IMR-90 (cell line): Measurements from ENCODE around the gene STYK1. TPM values are rescaled to one million over a fixed set of nuclear protein-coding genes. Genes with fewer than 3 reads are reported as not detected.

Experiments used
- ATAC-seq: fragments of 200-7000 bp; cut with Tn5 transposase; 2 replicates; pipeline ENCODE4 v1.9.1; 2020; ENCODE audit warnings: low read depth, mild to moderate bottlenecking, moderate library complexity
- Bru-seq: library from RNA; stranded (reverse); fragments of 400-500 nt; gene quantifications from one replicate; lab custom pipeline; 2021; lab: Mats Ljungman, UMichigan
- BruChase-seq, 2 experiments: library from RNA; stranded (reverse); fragments of 400-500 nt; gene quantifications; one replicate each; lab custom pipeline; 2021; lab: Mats Ljungman, UMichigan
- BruUV-seq: library from RNA; stranded (reverse); fragments of 400-500 nt; replicated peaks from 2 replicates; lab custom pipeline; 2021; lab: Mats Ljungman, UMichigan
- CTCF ChIA-PET: fragments of 300-600 bp; formaldehyde crosslinking; extraction: SDS; loops from one replicate; lab custom pipeline; 2021; ENCODE audit warnings: antibody characterized with exemption; lab: Yijun Ruan, JAX
- POLR2A ChIA-PET: fragments of 300-600 bp; sonication (Branson Sonifier 250); formaldehyde crosslinking; loops from one replicate; lab custom pipeline; 2022; ENCODE audit warnings: antibody characterized with exemption; ENCODE audit not compliant: unreplicated experiment; lab: Charles Lee
- DNase-seq: peaks from one replicate; pipeline ENCODE4 v3.0.0; 2013
- H2AFZ ChIP-seq: replicated peaks from 2 replicates; pipeline ENCODE3; 2013; ENCODE audit warnings: low read length, mild to moderate bottlenecking; ENCODE audit not compliant: poor library complexity
- H2AK5ac ChIP-seq: 2 replicates; pipeline ENCODE4 v1.6.1; 2013; ENCODE audit warnings: low read depth, low read length, inconsistent platforms
- H2AK9ac ChIP-seq: replicated peaks from 2 replicates; pipeline ENCODE3; 2013; ENCODE audit warnings: mild to moderate bottlenecking, low read depth, low read length, moderate library complexity; ENCODE audit not compliant: poor library complexity
- H2BK120ac ChIP-seq: 2 replicates; pipeline ENCODE4 v1.6.1; 2013; ENCODE audit warnings: low read depth, low read length, inconsistent platforms
- H2BK15ac ChIP-seq: 3 replicates; pipeline ENCODE4 v1.6.1; 2013; ENCODE audit warnings: low read depth, low read length, inconsistent platforms
- H2BK20ac ChIP-seq: 2 replicates; pipeline ENCODE4 v1.6.1; 2013; ENCODE audit warnings: low read depth, mild to moderate bottlenecking, inconsistent platforms, low read length, moderate library complexity
- H2BK5ac ChIP-seq: 2 replicates; pipeline ENCODE4 v1.6.1; 2013; ENCODE audit warnings: mild to moderate bottlenecking, low read depth, low read length, inconsistent platforms; ENCODE audit not compliant: poor library complexity, severe bottlenecking
- H3K14ac ChIP-seq: replicated peaks from 2 replicates; pipeline ENCODE4 v1.6.1; 2013; ENCODE audit warnings: low read depth, low read length, inconsistent platforms
- H3K18ac ChIP-seq: 2 replicates; pipeline ENCODE4 v1.6.1; 2013; ENCODE audit warnings: low read depth, low read length, control low read depth
- H3K23ac ChIP-seq: 2 replicates; pipeline ENCODE4 v1.6.1; 2013; ENCODE audit warnings: low read depth, low read length, inconsistent platforms
- H3K27ac ChIP-seq: 2 replicates; pipeline ENCODE4 v1.5.1; 2013; ENCODE audit warnings: mild to moderate bottlenecking, control low read depth, low read length; ENCODE audit not compliant: insufficient read depth
- H3K27me3 ChIP-seq: 2 replicates; pipeline ENCODE4 v1.6.1; 2013; ENCODE audit warnings: low read length; ENCODE audit not compliant: control insufficient read depth, insufficient read depth
- H3K36me3 ChIP-seq: 2 replicates; pipeline ENCODE4 v1.6.1; 2013; ENCODE audit warnings: low read length, mixed read lengths; ENCODE audit not compliant: control insufficient read depth, insufficient read depth
- H3K4ac ChIP-seq: 2 replicates; pipeline ENCODE4 v1.6.1; 2013; ENCODE audit warnings: low read depth, low read length, inconsistent platforms
- H3K4me1 ChIP-seq: 2 replicates; pipeline ENCODE4 v1.6.1; 2013; ENCODE audit warnings: low read length, mixed read lengths; ENCODE audit not compliant: control insufficient read depth, insufficient read depth
- H3K4me2 ChIP-seq: 2 replicates; pipeline ENCODE4 v1.6.1; 2013; ENCODE audit warnings: low read depth, mild to moderate bottlenecking, control low read depth, low read length, moderate library complexity
- H3K4me3 ChIP-seq: 2 replicates; pipeline ENCODE4 v1.5.1; 2013; ENCODE audit warnings: low read depth, mild to moderate bottlenecking, control low read depth, low read length, moderate library complexity; ENCODE audit not compliant: insufficient read depth
- H3K56ac ChIP-seq: 2 replicates; pipeline ENCODE4 v1.6.1; 2013; ENCODE audit warnings: low read length, inconsistent platforms; ENCODE audit not compliant: insufficient read depth; ENCODE audit errors: extremely low read depth
- H3K79me1 ChIP-seq, 2 experiments: 2 replicates each; pipeline ENCODE4 v1.6.1; 2013; ENCODE audit warnings: low read length in 2 of 2, inconsistent platforms in 1 of 2, low read depth in 1 of 2
- H3K9ac ChIP-seq: 2 replicates; pipeline ENCODE4 v1.6.1; 2013; ENCODE audit warnings: low read depth, low read length, control low read depth
- H3K9me1 ChIP-seq: 2 replicates; pipeline ENCODE4 v1.6.1; 2013; ENCODE audit warnings: low read length, inconsistent platforms; ENCODE audit not compliant: insufficient read depth
- H3K9me3 ChIP-seq: 2 replicates; pipeline ENCODE4 v1.6.1; 2013; ENCODE audit warnings: low read length; ENCODE audit not compliant: control insufficient read depth, insufficient read depth
- H4K20me1 ChIP-seq: 2 replicates; pipeline ENCODE4 v1.6.1; 2013; ENCODE audit warnings: low read length, inconsistent platforms; ENCODE audit not compliant: insufficient read depth
- H4K5ac ChIP-seq: 2 replicates; pipeline ENCODE4 v1.6.1; 2013; ENCODE audit warnings: mild to moderate bottlenecking, low read depth, low read length, control low read depth
- H4K8ac ChIP-seq, 2 experiments: 2 replicates each; pipeline ENCODE4 v1.6.1; 2013; ENCODE audit warnings: low read depth in 2 of 2, low read length in 2 of 2, control low read depth in 1 of 2, inconsistent platforms in 1 of 2
- H4K91ac ChIP-seq: 2 replicates; pipeline ENCODE4 v1.6.1; 2013; ENCODE audit warnings: low read depth, low read length, inconsistent platforms; ENCODE audit not compliant: insufficient read depth
- CEBPB ChIP-seq: IDR thresholded peaks from 2 replicates; pipeline ENCODE4 v1.6.1; 2012; ENCODE audit warnings: low read depth, low read length, improper control_type of control experiment
- CHD1 ChIP-seq: IDR thresholded peaks from 2 replicates; pipeline ENCODE4 v1.6.1; 2012; ENCODE audit warnings: low read depth, low read length, improper control_type of control experiment
- MAZ ChIP-seq: IDR thresholded peaks from 2 replicates; pipeline ENCODE4 v1.6.1; 2012; ENCODE audit warnings: low read depth, mild to moderate bottlenecking, low read length, improper control_type of control experiment, moderate library complexity, borderline replicate concordance
- NFE2L2 ChIP-seq: fragments of 150-350 bp; IDR thresholded peaks from 2 replicates; pipeline ENCODE4 v1.6.1; 2016; ENCODE audit warnings: low read depth, mild to moderate bottlenecking, low read length
- POLR2A ChIP-seq: IDR thresholded peaks from 2 replicates; pipeline ENCODE4 v1.6.1; 2012; ENCODE audit warnings: mild to moderate bottlenecking, low read depth, low read length
- RCOR1 ChIP-seq: IDR thresholded peaks from 2 replicates; pipeline ENCODE4 v1.6.1; 2012; ENCODE audit warnings: mild to moderate bottlenecking, low read length, improper control_type of control experiment; ENCODE audit not compliant: insufficient replicate concordance
- SMC3 ChIP-seq: fragments of 150-350 bp; IDR thresholded peaks from 2 replicates; pipeline ENCODE4 v1.6.1; 2016; ENCODE audit warnings: low read depth, mild to moderate bottlenecking, antibody characterized with exemption, low read length, moderate library complexity
- WGBS, 2 experiments: methylation state at CpG; one replicate each; pipeline versions ENCODE4 v1.1.5 to v1.1.7; 2013; ENCODE audit warnings: missing lambda C conversion rate in 2 of 2; ENCODE audit not compliant: insufficient read length in 1 of 2; ENCODE audit errors: extremely low coverage in 2 of 2; 5-methylcytosine and 5-hydroxymethylcytosine counted together
- dilution Hi-C: fragments of 300-500 bp; cut with HindIII; formaldehyde crosslinking; loops from one replicate; pipeline ENCODE4 v1.14.3; 2018; ENCODE audit warnings: low sequenced_read_pairs; ENCODE audit not compliant: unreplicated experiment
- in situ Hi-C: fragments of 300-500 bp; cut with MboI; formaldehyde crosslinking; loops from 3 replicates; pipeline ENCODE4 v1.14.3; 2019; ENCODE audit warnings: low sequenced_read_pairs, inconsistent platforms, mixed read lengths
- intact Hi-C: fragments of 100-400 bp; cut with micrococcal nuclease; formaldehyde crosslinking; loops from 2 replicates; pipeline ENCODE4 v1.10.0; 2022
- long read RNA-seq: library from polyadenylated mRNA; unstranded; transcript quantifications from one replicate; pipeline ENCODE4 v2.0.0, GENCODE V29; 2021; ENCODE audit not compliant: unreplicated experiment
- polyA plus RNA-seq, 3 experiments: library from polyadenylated mRNA; depleted of rRNA; stranded (reverse); fragments of >200 nt; gene quantifications; 2 replicates each; pipeline ENCODE4 v1.2.3, GENCODE V29; 2012; ENCODE audit warnings: low replicate concordance in 1 of 3
- total RNA-seq: library from RNA; depleted of rRNA; stranded (reverse); fragments of >200 nt; gene quantifications from 2 replicates; pipeline ENCODE4 v1.2.3, GENCODE V29; 2012; rRNA removed
- TF ChIP-seq, protein P1 (sequence below): conservative IDR thresholded peaks from 2 replicates; pipeline ENCODE4 v1.5.1; 2012; ENCODE audit warnings: mild to moderate bottlenecking, low read depth, low read length, improper control_type of control experiment
- TF ChIP-seq, protein P2 (sequence below): fragments of 150-350 bp; IDR thresholded peaks from 2 replicates; pipeline ENCODE4 v1.6.1; 2016; ENCODE audit warnings: low read depth, mild to moderate bottlenecking, low read length, moderate library complexity, borderline replicate concordance
- TF ChIP-seq, protein P3 (sequence below): fragments of 150-350 bp; IDR thresholded peaks from 2 replicates; pipeline ENCODE4 v1.6.1; 2017; ENCODE audit warnings: mild to moderate bottlenecking, antibody characterized with exemption, low read length, low read depth

The STYK1 gene, protein sequence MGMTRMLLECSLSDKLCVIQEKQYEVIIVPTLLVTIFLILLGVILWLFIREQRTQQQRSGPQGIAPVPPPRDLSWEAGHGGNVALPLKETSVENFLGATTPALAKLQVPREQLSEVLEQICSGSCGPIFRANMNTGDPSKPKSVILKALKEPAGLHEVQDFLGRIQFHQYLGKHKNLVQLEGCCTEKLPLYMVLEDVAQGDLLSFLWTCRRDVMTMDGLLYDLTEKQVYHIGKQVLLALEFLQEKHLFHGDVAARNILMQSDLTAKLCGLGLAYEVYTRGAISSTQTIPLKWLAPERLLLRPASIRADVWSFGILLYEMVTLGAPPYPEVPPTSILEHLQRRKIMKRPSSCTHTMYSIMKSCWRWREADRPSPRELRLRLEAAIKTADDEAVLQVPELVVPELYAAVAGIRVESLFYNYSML
- total RNA-seq (0.72 and 1.1 TPM in 2 replicates), polyA plus RNA-seq (2012; rRNA removed) (0.34 and 0.36 TPM in 2 replicates), Bru-seq, nascent RNA (percentile 19 among the genes with signal in this experiment), BruChase-seq, experiment 1, labeled RNA remaining after a 6-hour chase (percentile 18 among the genes with signal in this experiment), BruChase-seq, experiment 2, labeled RNA remaining after a 2-hour chase (percentile 13 among the genes with signal in this experiment)
- 0.15 and 0.21 TPM in 2 replicates for polyA plus RNA-seq (2012; cell fraction: cytosol; rRNA removed)
- 0.18 and 0.36 TPM in 2 replicates for polyA plus RNA-seq (2012; cell fraction: nucleus; rRNA removed; ENCODE audit: low replicate concordance)
- long read RNA-seq, partial matches to known transcripts = 0 of 1 reads
- long read RNA-seq, other reads (novel, unspliced or antisense) = 1 of 1 reads

DNA sequence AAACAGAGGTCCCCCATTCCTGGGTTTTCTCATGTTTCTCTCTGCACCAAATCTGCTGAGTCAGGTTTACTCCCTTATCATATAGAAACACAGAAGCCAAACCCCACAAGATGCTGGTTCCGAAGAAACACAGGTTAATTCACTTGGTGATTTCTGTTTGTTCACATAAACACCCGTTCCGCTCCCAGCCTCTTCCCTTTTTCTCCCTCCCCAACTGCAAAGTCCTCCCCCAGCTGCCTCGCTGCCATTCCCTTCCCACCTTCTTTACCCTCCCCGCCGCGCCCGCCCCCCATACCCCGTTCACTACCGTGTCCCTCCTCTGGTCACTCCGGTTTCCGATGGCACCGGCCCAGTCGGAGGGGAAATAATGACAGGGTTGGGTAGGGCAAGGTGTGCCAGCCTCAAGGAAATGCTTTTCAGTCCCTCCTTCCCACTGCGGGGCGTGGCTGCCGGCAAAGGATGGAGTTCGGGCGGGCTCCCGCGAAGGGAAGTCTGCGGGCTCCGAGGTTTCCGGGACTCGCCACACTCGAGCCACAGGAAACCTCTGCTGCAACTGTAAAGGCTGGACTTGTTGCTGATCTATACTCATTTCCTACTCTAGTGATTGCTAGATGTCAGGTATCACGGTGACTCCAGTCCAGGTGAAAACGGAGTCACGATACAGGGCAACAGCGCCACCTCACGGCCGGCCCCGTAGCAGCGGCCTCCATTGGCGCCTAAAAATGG, at the start of gene STYK1:
TSS of gene STYK1 (minus strand) at position 394 of the 726 bp plus-strand sequence. CDS start 39,434 bp downstream, outside the sequence.
- Histone ChIP-seq H2AFZ (peak within 1 kb of the TSS; percentile 98), H3K14ac (no peak within 1 kb of the TSS), H2BK120ac (no peak within 1 kb of the TSS), H3K9me1 (no peaks in the 10 kb centered on the region), H3K4me2 (peak within 1 kb of the TSS; percentile 97), H4K8ac (no peak within 1 kb of the TSS), H3K23ac (no peak within 1 kb of the TSS), H3K36me3 (no peaks in the 10 kb centered on the region), H4K5ac (no peak within 1 kb of the TSS), H3K4me3 (peak within 1 kb of the TSS; percentile 73), H2BK5ac (no peak within 1 kb of the TSS), H4K20me1 (no peaks in the 10 kb centered on the region), H2BK15ac (no peak within 1 kb of the TSS), H3K9ac (no peak within 1 kb of the TSS), H3K27me3 (peaks cover 10% of the 10 kb centered on the region), H3K4ac (no peak within 1 kb of the TSS), H3K56ac (no peak within 1 kb of the TSS), H2AK5ac (no peak within 1 kb of the TSS), H2BK20ac (no peak within 1 kb of the TSS), H3K27ac (no peak within 1 kb of the TSS), H3K9me3 (no peaks in the 10 kb centered on the region), H4K91ac (no peak within 1 kb of the TSS), H2AK9ac (peak within 1 kb of the TSS; percentile 89), H3K4me1 (no peaks in the 10 kb centered on the region), H3K79me1 (no peaks in the 10 kb centered on the region), H3K18ac (no peak within 1 kb of the TSS)
- WGBS, 2 experiments = 1% methylated on average over 20 of the region's 35 CpGs; no CpG with 5 or more reads in 1 of the 2 experiments
- POLR2A ChIA-PET = no interaction called here
- no TSS peak for BruUV-seq
- in situ Hi-C loops (no loop called here), dilution Hi-C loops (no loop called here), intact Hi-C loops (loop anchor here (1.0 to 2.0 kb wide), 5 partner anchors 65 to 437 kb away; no protein-coding TSS in a partner anchor)
- ATAC-seq (peak; percentile 90), DNase-seq (peak; percentile 8)
- CTCF ChIA-PET = no interaction called here
- TF ChIP-seq CHD1 (no peak; the same call in 1 of the 2 replicates), POLR2A (0 out of 2 replicates have a peak, but pooled peaks have one; percentile 22), SMC3 (peak; percentile 72), CEBPB (no peak), RCOR1 (no peak), NFE2L2 (0 out of 2 replicates have a peak, but pooled peaks have one; percentile 21), MAZ (no peak)
- TF ChIP-seq, protein P1, sequence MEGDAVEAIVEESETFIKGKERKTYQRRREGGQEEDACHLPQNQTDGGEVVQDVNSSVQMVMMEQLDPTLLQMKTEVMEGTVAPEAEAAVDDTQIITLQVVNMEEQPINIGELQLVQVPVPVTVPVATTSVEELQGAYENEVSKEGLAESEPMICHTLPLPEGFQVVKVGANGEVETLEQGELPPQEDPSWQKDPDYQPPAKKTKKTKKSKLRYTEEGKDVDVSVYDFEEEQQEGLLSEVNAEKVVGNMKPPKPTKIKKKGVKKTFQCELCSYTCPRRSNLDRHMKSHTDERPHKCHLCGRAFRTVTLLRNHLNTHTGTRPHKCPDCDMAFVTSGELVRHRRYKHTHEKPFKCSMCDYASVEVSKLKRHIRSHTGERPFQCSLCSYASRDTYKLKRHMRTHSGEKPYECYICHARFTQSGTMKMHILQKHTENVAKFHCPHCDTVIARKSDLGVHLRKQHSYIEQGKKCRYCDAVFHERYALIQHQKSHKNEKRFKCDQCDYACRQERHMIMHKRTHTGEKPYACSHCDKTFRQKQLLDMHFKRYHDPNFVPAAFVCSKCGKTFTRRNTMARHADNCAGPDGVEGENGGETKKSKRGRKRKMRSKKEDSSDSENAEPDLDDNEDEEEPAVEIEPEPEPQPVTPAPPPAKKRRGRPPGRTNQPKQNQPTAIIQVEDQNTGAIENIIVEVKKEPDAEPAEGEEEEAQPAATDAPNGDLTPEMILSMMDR = peak; percentile 85
- TF ChIP-seq, protein P2, sequence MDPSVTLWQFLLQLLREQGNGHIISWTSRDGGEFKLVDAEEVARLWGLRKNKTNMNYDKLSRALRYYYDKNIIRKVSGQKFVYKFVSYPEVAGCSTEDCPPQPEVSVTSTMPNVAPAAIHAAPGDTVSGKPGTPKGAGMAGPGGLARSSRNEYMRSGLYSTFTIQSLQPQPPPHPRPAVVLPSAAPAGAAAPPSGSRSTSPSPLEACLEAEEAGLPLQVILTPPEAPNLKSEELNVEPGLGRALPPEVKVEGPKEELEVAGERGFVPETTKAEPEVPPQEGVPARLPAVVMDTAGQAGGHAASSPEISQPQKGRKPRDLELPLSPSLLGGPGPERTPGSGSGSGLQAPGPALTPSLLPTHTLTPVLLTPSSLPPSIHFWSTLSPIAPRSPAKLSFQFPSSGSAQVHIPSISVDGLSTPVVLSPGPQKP = no peak
- TF ChIP-seq, protein P3, sequence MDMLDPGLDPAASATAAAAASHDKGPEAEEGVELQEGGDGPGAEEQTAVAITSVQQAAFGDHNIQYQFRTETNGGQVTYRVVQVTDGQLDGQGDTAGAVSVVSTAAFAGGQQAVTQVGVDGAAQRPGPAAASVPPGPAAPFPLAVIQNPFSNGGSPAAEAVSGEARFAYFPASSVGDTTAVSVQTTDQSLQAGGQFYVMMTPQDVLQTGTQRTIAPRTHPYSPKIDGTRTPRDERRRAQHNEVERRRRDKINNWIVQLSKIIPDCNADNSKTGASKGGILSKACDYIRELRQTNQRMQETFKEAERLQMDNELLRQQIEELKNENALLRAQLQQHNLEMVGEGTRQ = no peak
